Spinal cord (tissue), 10 donors: ENCODE data around the gene NR2E3. TPM values are rescaled to one million over a fixed set of nuclear protein-coding genes. Genes with fewer than 3 reads are reported as not detected.

Experiments used
- DNase-seq, 6 donors: peaks; one replicate each; pipeline versions ENCODE4 v3.0.0 to v3.0.0-alpha.2; 2013 to 2015; ENCODE audit warnings: low spot score in 6 of 6, low read depth in 4 of 6
- H3K27ac ChIP-seq: one replicate; pipeline ENCODE4 v1.5.1; 2013; ENCODE audit warnings: low read depth, low read length, control low read depth
- H3K27me3 ChIP-seq: one replicate; pipeline ENCODE4 v1.6.1; 2013; ENCODE audit warnings: low read length; ENCODE audit not compliant: control insufficient read depth, insufficient read depth
- H3K36me3 ChIP-seq: one replicate; pipeline ENCODE4 v1.6.1; 2013; ENCODE audit warnings: low read length; ENCODE audit not compliant: control insufficient read depth, insufficient read depth
- H3K4me1 ChIP-seq: one replicate; pipeline ENCODE4 v1.6.1; 2013; ENCODE audit warnings: low read length; ENCODE audit not compliant: control insufficient read depth, insufficient read depth
- H3K4me3 ChIP-seq: one replicate; pipeline ENCODE4 v1.5.1; 2013; ENCODE audit warnings: low read depth, low read length, control low read depth
- H3K9me3 ChIP-seq: one replicate; pipeline ENCODE4 v1.6.1; 2013; ENCODE audit warnings: low read length; ENCODE audit not compliant: control insufficient read depth, insufficient read depth
- WGBS: methylation state at CpG from one replicate; pipeline ENCODE4 v1.1.5; 2013; ENCODE audit warnings: missing lambda C conversion rate; ENCODE audit not compliant: insufficient coverage; 5-methylcytosine and 5-hydroxymethylcytosine counted together
- long read RNA-seq, 4 donors: transcript quantifications; one replicate each; lab custom pipeline, GENCODE V29; 2026
- polyA plus RNA-seq, 2 donors: library from polyadenylated mRNA; unstranded; fragments of 120-200 nt; gene quantifications; one replicate each; pipeline ENCODE4 v1.2.1, GENCODE V29; 2013; ENCODE audit not compliant: insufficient read length in 2 of 2
- total RNA-seq, 2 donors: library from RNA; depleted of rRNA in 1 of 2; stranded (reverse); fragments of 120-200 nt in 1 of 2; fragments of >200 nt in 1 of 2; gene quantifications; one replicate each; pipeline versions ENCODE4 v1.2.3 to v1.2.4, GENCODE V29; 2013 to 2014
- donor health status: healthy.

NR2E3 gene
- under 1 TPM; 0.30 to 0.72 TPM for total RNA-seq
- under 1 TPM; 0.71 to 0.86 TPM for polyA plus RNA-seq
- long read RNA-seq, donor 1, result 0 reads
- long read RNA-seq, donor 2, result 0 reads
- long read RNA-seq, donor 3, result 0 reads
- long read RNA-seq, donor 4, result 0 reads

- 54% methylated on average over 14 of the region's 16 CpGs for WGBS
- no peaks in the 10 kb centered on the region for H3K27me3 ChIP-seq
- H3K4me1 ChIP-seq, result peaks cover 16% of the 10 kb centered on the region
- DNase-seq, result no peak
- H3K36me3 ChIP-seq, result peaks cover 24% of the 10 kb centered on the region
- no peaks in the 10 kb centered on the region for H3K9me3 ChIP-seq
- no peak within 1 kb of the TSS for H3K4me3 ChIP-seq
- no peak within 1 kb of the TSS for H3K27ac ChIP-seq
Observed at GRCh38 chr15:71810256-71811035, at the start of gene NR2E3. TSS of gene NR2E3 (plus strand) at chr15:71810554. CDS start at chr15:71810744, 190 bp downstream.

GRCh38 chr15:71760852-71761251 lies 49.5 kb upstream of the NR2E3 start:
- H3K36me3 ChIP-seq, result peaks cover 7% of the 10 kb centered on the region
- no peak for DNase-seq
- no peaks in the 10 kb centered on the region for H3K27me3 ChIP-seq
- no CpG with 5 or more reads among the region's 1 CpG for WGBS
- peaks cover 2% of the 10 kb centered on the region for H3K9me3 ChIP-seq
- no peaks in the 10 kb centered on the region for H3K4me1 ChIP-seq
- no peak overlapping the region for H3K4me3 ChIP-seq
- H3K27ac ChIP-seq, result no peak overlapping the region

- Histone ChIP-seq H3K9me3 (peaks cover 2% of the 10 kb centered on the region), H3K36me3 (peaks cover 7% of the 10 kb centered on the region), H3K4me3 (no peak overlapping the region), H3K4me1 (no peaks in the 10 kb centered on the region), H3K27me3 (no peaks in the 10 kb centered on the region), H3K27ac (no peak overlapping the region)
- DNase-seq, result no peak
- 60% methylated on average over 2 of the region's 3 CpGs for WGBS
Observed at GRCh38 chr15:71761649-71762048, 48.7 kb upstream of the NR2E3 start.

- Histone ChIP-seq H3K36me3 (peaks cover 3% of the 10 kb centered on the region), H3K4me1 (no peaks in the 10 kb centered on the region), H3K27me3 (no peaks in the 10 kb centered on the region), H3K27ac (no peak overlapping the region), H3K4me3 (no peak overlapping the region), H3K9me3 (no peaks in the 10 kb centered on the region)
- no peak for DNase-seq
- 100% methylated on average over 3 of the region's 5 CpGs for WGBS
Observed at GRCh38 chr15:71768184-71768583, 42.2 kb upstream of the NR2E3 start.

GRCh38 chr15:71773206-71773859 lies 37.0 kb upstream of the NR2E3 start:
- no peak for DNase-seq
- Histone ChIP-seq H3K27me3 (no peaks in the 10 kb centered on the region), H3K36me3 (peaks cover 9% of the 10 kb centered on the region), H3K4me3 (no peak overlapping the region), H3K9me3 (no peaks in the 10 kb centered on the region), H3K27ac (no peak overlapping the region), H3K4me1 (no peaks in the 10 kb centered on the region)
- WGBS, result 78% methylated on average over 1 of the region's 1 CpG

- DNase-seq, result no peak
- H3K27me3 ChIP-seq, result no peaks in the 10 kb centered on the region
- no peaks in the 10 kb centered on the region for H3K4me1 ChIP-seq
- H3K27ac ChIP-seq, result no peak overlapping the region
- no peak overlapping the region for H3K4me3 ChIP-seq
- H3K9me3 ChIP-seq, result no peaks in the 10 kb centered on the region
- H3K36me3 ChIP-seq, result peaks cover 9% of the 10 kb centered on the region
Observed at GRCh38 chr15:71775856-71776255, 34.5 kb upstream of the NR2E3 start.

- Histone ChIP-seq H3K4me3 (no peak overlapping the region), H3K27ac (no peak overlapping the region), H3K27me3 (no peaks in the 10 kb centered on the region), H3K36me3 (peaks cover 9% of the 10 kb centered on the region), H3K9me3 (no peaks in the 10 kb centered on the region), H3K4me1 (no peaks in the 10 kb centered on the region)
- peak in 1 of 6 donors; percentile 9 for DNase-seq
- no CpG with 5 or more reads among the region's 3 CpGs for WGBS
Observed at GRCh38 chr15:71776304-71776703, 34.0 kb upstream of the NR2E3 start.

GRCh38 chr15:71777216-71777943 lies 33.0 kb upstream of the NR2E3 start:
- no peak overlapping the region for H3K4me3 ChIP-seq
- H3K4me1 ChIP-seq, result no peaks in the 10 kb centered on the region
- no peak overlapping the region for H3K27ac ChIP-seq
- H3K27me3 ChIP-seq, result no peaks in the 10 kb centered on the region
- H3K36me3 ChIP-seq, result peaks cover 14% of the 10 kb centered on the region
- WGBS, result 85% methylated on average over 16 of the region's 16 CpGs
- H3K9me3 ChIP-seq, result no peaks in the 10 kb centered on the region
- no peak for DNase-seq

GRCh38 chr15:71779073-71779797 lies 31.1 kb upstream of the NR2E3 start:
- Histone ChIP-seq H3K9me3 (no peaks in the 10 kb centered on the region), H3K27ac (no peak overlapping the region), H3K4me3 (no peak overlapping the region), H3K27me3 (no peaks in the 10 kb centered on the region), H3K4me1 (no peaks in the 10 kb centered on the region), H3K36me3 (peaks cover 14% of the 10 kb centered on the region)
- DNase-seq, result no peak
- WGBS, result 70% methylated on average over 4 of the region's 6 CpGs
